WTC11 (cell line): ENCODE results near the gene RUNX2. TPM values are rescaled to one million over a fixed set of nuclear protein-coding genes. Genes with fewer than 3 reads are reported as not detected.

Experiments
- ATAC-seq: fragments of 200-7000 bp; cut with Tn5 transposase; 2 replicates; pipeline ENCODE4 v1.10.0; 2021; ENCODE audit warnings: mild to moderate bottlenecking, moderate library complexity
- CTCF ChIA-PET: fragments of 300-600 bp; sonication (Branson Sonifier 250); formaldehyde crosslinking; loops from one replicate; lab custom pipeline; 2021; ENCODE audit warnings: antibody characterized with exemption; lab: Charles Lee
- POLR2A ChIA-PET: fragments of 350-600 bp; sonication (Branson Sonifier 250); formaldehyde crosslinking; loops from one replicate; lab custom pipeline; 2021; ENCODE audit warnings: antibody characterized with exemption; lab: Charles Lee
- DNase-seq: peaks from one replicate; pipeline ENCODE4 v3.0.0; 2021; ENCODE audit warnings: low spot score
- H3K27ac Mint-ChIP-seq: 2 replicates; pipeline ENCODE4 v1.8.0; 2021; ENCODE audit warnings: mixed read lengths
- H3K27me3 Mint-ChIP-seq: 2 replicates; pipeline ENCODE4 v1.8.0; 2021; ENCODE audit warnings: low read depth, mild to moderate bottlenecking, moderate library complexity, mixed read lengths
- H3K36me3 Mint-ChIP-seq: 2 replicates; pipeline ENCODE4 v1.8.0; 2021; ENCODE audit warnings: mixed read lengths
- H3K4me1 Mint-ChIP-seq: 2 replicates; pipeline ENCODE4 v1.8.0; 2022; ENCODE audit warnings: mixed read lengths
- H3K4me3 Mint-ChIP-seq: 2 replicates; pipeline ENCODE4 v1.8.0; 2021; ENCODE audit warnings: mild to moderate bottlenecking, moderate library complexity, mixed read lengths
- H3K9me3 Mint-ChIP-seq: 2 replicates; pipeline ENCODE4 v1.8.0; 2021; ENCODE audit warnings: mixed read lengths
- ELF4 ChIP-seq: sonication (generic); formaldehyde crosslinking; IDR thresholded peaks from 2 replicates; pipeline ENCODE4 v1.8.1; 2022; ENCODE audit warnings: low read depth, mild to moderate bottlenecking, moderate library complexity, missing genetic modification reagents
- ESRRA ChIP-seq: sonication (generic); formaldehyde crosslinking; IDR thresholded peaks from 2 replicates; pipeline ENCODE4 v1.8.1; 2022; ENCODE audit warnings: mild to moderate bottlenecking, missing genetic modification reagents, borderline replicate concordance
- ETV6 ChIP-seq: sonication (generic); formaldehyde crosslinking; IDR thresholded peaks from 2 replicates; pipeline ENCODE4 v1.8.1; 2022; ENCODE audit warnings: mild to moderate bottlenecking, missing genetic modification reagents
- FOXP1 ChIP-seq: sonication (generic); formaldehyde crosslinking; IDR thresholded peaks from 2 replicates; pipeline ENCODE4 v1.8.0; 2022; ENCODE audit warnings: missing genetic modification reagents, mild to moderate bottlenecking, moderate library complexity, borderline replicate concordance
- GTF2I ChIP-seq: fragments of 250-450 bp; sonication (Bioruptor Pico); conservative IDR thresholded peaks from 2 replicates; pipeline ENCODE4 v1.4.0; 2021; ENCODE audit warnings: mild to moderate bottlenecking
- NFYB ChIP-seq: sonication (generic); formaldehyde crosslinking; conservative IDR thresholded peaks from 2 replicates; pipeline ENCODE4 v1.8.0; 2022; ENCODE audit warnings: low read depth, missing genetic modification reagents
- NR2C2 ChIP-seq: sonication (generic); formaldehyde crosslinking; IDR thresholded peaks from 2 replicates; pipeline ENCODE4 v1.8.0; 2022; ENCODE audit warnings: mild to moderate bottlenecking, missing genetic modification reagents
- TEAD1 ChIP-seq: sonication (generic); formaldehyde crosslinking; IDR thresholded peaks from 2 replicates; pipeline ENCODE4 v1.8.0; 2022; ENCODE audit warnings: mild to moderate bottlenecking, missing genetic modification reagents
- TEAD4 ChIP-seq: sonication (generic); formaldehyde crosslinking; IDR thresholded peaks from 2 replicates; pipeline ENCODE4 v1.8.0; 2022; ENCODE audit warnings: mild to moderate bottlenecking, missing genetic modification reagents
- ZNF138 ChIP-seq: sonication (generic); formaldehyde crosslinking; conservative IDR thresholded peaks from 2 replicates; pipeline ENCODE4 v1.8.1; 2022; ENCODE audit warnings: mild to moderate bottlenecking, moderate library complexity, missing genetic modification reagents
- ZNF317 ChIP-seq: sonication (generic); formaldehyde crosslinking; IDR thresholded peaks from 2 replicates; pipeline ENCODE4 v1.8.1; 2023; ENCODE audit warnings: low read depth, mild to moderate bottlenecking, moderate library complexity, missing genetic modification reagents, borderline replicate concordance
- total RNA-seq: library from RNA; stranded (reverse); gene quantifications from 3 replicates; pipeline ENCODE4 v1.2.3, GENCODE V29; 2021
- TF ChIP-seq, protein P1 (sequence below): fragments of 250-450 bp; sonication (Bioruptor Pico); IDR thresholded peaks from 2 replicates; pipeline ENCODE4 v2.1.2; 2022; ENCODE audit warnings: mild to moderate bottlenecking, moderate library complexity
- TF ChIP-seq, protein P2 (sequence below): sonication (generic); formaldehyde crosslinking; IDR thresholded peaks from 2 replicates; pipeline ENCODE4 v1.8.1; 2022; ENCODE audit warnings: low read depth, missing genetic modification reagents, borderline replicate concordance
- TF ChIP-seq, protein P3 (sequence below): fragments of 250-450 bp; sonication (Bioruptor Pico); IDR thresholded peaks from 2 replicates; pipeline ENCODE4 v1.8.0; 2021; ENCODE audit warnings: mild to moderate bottlenecking
- TF ChIP-seq, protein P4 (sequence below): fragments of 250-450 bp; sonication (Bioruptor Pico); IDR thresholded peaks from 2 replicates; pipeline ENCODE4 v1.9.0; 2021; ENCODE audit warnings: mild to moderate bottlenecking
- TF ChIP-seq, protein P5 (sequence below): sonication (generic); formaldehyde crosslinking; IDR thresholded peaks from 2 replicates; pipeline ENCODE4 v1.8.0; 2023; ENCODE audit warnings: missing genetic modification reagents

RUNX2 gene
- total RNA-seq, 1 experiment from 2014 or later, result 0.28 TPM

DNA sequence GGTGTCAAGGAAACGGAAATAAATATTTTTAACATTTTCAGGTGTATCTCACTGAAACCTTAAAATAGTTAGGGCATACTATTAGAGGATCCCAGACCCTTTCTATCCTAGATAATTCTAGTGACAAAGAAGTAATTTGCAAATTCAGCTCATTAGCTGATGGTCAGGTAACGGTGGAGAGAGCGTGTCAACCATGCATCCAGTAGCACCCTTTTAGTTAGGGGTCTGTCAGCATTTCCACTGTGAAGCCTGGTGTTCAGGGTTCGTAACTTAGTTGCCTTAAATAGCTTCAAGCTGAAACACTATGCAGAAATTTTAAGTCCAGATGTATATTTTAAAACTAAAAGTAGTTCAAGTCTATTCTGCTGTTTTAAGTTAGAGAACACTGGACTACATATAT lies 98.1 kb downstream of the RUNX2 start (continued):
- TF ChIP-seq, protein P1, sequence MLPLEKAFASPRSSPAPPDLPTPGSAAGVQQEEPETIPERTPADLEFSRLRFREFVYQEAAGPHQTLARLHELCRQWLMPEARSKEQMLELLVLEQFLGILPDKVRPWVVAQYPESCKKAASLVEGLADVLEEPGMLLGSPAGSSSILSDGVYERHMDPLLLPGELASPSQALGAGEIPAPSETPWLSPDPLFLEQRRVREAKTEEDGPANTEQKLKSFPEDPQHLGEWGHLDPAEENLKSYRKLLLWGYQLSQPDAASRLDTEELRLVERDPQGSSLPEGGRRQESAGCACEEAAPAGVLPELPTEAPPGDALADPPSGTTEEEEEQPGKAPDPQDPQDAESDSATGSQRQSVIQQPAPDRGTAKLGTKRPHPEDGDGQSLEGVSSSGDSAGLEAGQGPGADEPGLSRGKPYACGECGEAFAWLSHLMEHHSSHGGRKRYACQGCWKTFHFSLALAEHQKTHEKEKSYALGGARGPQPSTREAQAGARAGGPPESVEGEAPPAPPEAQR, result no peak
- TF ChIP-seq ZNF138 (CRISPR knock-in tag) (no peak), TEAD1 (CRISPR knock-in tag) (no peak)
- TF ChIP-seq, protein P2, sequence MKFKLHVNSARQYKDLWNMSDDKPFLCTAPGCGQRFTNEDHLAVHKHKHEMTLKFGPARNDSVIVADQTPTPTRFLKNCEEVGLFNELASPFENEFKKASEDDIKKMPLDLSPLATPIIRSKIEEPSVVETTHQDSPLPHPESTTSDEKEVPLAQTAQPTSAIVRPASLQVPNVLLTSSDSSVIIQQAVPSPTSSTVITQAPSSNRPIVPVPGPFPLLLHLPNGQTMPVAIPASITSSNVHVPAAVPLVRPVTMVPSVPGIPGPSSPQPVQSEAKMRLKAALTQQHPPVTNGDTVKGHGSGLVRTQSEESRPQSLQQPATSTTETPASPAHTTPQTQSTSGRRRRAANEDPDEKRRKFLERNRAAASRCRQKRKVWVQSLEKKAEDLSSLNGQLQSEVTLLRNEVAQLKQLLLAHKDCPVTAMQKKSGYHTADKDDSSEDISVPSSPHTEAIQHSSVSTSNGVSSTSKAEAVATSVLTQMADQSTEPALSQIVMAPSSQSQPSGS (CRISPR knock-in tag), result no peak

DNA sequence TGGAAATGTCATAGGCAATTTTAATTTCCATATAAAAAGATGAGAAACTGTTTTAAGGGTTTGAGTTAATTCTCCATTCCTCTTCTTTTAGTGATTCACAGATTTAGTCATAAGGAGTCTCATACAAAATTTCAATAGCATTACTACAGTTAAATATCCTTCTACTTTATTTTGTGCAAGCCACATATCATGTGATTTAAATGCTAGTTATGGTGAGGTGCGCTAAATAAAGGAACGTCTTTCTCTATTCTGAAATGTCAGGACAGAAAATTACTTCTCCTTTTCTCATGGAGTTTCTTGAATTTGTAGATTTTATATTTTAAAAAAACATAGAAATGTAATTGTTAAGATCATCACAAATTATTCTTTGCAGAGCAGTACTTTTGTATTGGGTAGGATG lies 99.6 kb downstream of the RUNX2 start:
- peaks cover 42% of the 10 kb centered on the region for H3K27me3 Mint-ChIP-seq
- no peak overlapping the region for H3K4me3 Mint-ChIP-seq
- POLR2A ChIA-PET, result no interaction called here
- no peaks in the 10 kb centered on the region for H3K9me3 Mint-ChIP-seq
- peaks cover 7% of the 10 kb centered on the region for H3K4me1 Mint-ChIP-seq
- DNase-seq, result no peak
- no peaks in the 10 kb centered on the region for H3K36me3 Mint-ChIP-seq
- H3K27ac Mint-ChIP-seq, result no peak overlapping the region
- TF ChIP-seq, protein P2 (CRISPR knock-in tag), result no peak
- TF ChIP-seq FOXP1 (CRISPR knock-in tag), result no peak
- TF ChIP-seq TEAD4 (CRISPR knock-in tag), result no peak
- TF ChIP-seq, all 79 proteins: peak for 0
- CTCF ChIA-PET, result no interaction called here
- no peak for ATAC-seq

DNA sequence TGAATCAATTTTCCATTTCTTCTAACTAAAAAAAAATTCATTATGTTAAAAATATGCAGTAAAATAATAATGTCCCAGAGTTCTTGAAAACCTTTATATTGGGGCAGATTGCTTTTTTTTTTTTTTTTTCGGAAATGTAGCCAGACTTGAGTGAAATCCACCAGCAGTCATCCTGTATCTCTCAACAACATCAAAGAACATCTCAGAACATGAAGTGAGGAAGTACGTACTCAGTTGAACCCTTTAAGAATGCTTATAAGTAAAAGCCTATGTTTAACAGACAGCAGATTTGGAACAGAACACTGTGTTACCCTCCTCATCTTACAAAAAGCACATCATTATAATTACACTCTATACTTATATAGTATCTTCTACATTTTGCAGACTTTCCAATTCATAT lies 100.6 kb downstream of the RUNX2 start:
- H3K27ac Mint-ChIP-seq, result no peak overlapping the region
- DNase-seq (no peak), ATAC-seq (no peak)
- H3K27me3 Mint-ChIP-seq, result peaks cover 32% of the 10 kb centered on the region
- TF ChIP-seq ELF4 (CRISPR knock-in tag), result no peak
- H3K36me3 Mint-ChIP-seq, result no peaks in the 10 kb centered on the region
- peaks cover 7% of the 10 kb centered on the region for H3K4me1 Mint-ChIP-seq
- no peaks in the 10 kb centered on the region for H3K9me3 Mint-ChIP-seq
- H3K4me3 Mint-ChIP-seq, result no peak overlapping the region
- ChIA-PET POLR2A (interaction anchor here (0.6 kb wide), 2 partner anchors 509 to 612 kb away, joined by 3 read pairs; no protein-coding TSS in a partner anchor), CTCF (interaction anchor here (0.6 to 0.7 kb wide), 2 partner anchors 13 to 27 kb away, joined by 3 read pairs; no protein-coding TSS in a partner anchor)

DNA sequence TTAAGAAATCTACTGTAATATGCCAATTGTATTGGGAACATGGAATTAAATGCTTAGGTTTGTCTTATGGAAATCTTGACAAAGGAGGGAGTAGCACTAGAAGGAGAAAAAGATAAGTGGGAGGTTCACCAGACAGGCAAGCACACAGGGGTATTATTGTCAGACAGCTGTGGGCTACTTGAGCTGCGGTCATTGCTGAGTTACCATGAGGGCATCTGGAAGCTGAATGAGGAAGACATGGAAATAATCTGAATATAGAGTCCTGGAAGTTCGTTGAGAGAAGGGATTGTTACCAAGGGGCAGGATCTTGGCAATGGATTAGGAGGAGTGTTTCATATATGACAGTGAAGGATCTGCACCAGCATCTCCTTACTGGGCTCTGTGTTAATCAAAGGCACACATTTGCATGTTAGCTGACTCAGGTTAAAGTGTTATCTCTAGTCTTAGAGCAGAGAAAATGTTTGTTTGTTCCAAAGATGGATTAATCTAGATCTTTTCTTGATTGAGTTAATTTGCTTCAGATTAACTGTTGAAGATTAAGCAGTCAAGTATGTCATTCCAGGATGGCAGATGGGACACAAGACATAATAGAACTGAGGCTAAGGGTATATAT lies 102.6 kb downstream of the RUNX2 start:
- no peaks in the 10 kb centered on the region for H3K36me3 Mint-ChIP-seq

DNA sequence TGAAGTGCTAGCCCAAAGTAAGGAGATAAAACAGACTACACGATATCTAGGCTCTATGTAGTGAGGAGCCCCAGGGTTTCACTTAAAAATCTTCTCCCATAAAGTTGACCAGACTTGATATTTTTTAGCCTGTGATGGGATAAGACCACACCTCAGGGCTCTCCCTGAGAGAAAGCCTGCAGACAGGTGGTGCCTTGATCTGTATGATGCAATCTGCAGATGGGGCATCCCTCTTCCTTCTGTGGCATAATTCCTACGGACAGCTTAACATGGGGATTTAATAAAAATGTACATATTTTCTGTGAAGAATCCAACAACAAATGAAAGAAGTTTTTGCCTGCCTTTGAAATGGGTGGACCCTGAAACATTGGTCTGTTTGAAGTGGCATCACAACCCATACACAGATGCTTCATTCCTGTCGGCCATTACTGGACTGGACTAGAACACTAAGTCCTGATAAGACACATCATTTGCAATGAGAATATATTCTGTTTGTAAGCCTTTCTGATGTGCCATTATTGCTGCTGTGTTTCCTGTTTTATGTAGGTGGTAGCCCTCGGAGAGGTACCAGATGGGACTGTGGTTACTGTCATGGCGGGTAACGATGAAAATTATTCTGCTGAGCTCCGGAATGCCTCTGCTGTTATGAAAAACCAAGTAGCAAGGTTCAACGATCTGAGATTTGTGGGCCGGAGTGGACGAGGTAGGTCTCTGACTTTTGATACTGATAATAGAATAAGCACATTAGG lies 103.4 kb downstream of the RUNX2 start:
- ATAC-seq (no peak), DNase-seq (no peak)
- Mint-ChIP-seq H3K27ac (no peak overlapping the region), H3K4me3 (no peak overlapping the region), H3K36me3 (no peaks in the 10 kb centered on the region), H3K4me1 (peaks cover 3% of the 10 kb centered on the region; the same call in 1 of the 2 replicates), H3K9me3 (no peaks in the 10 kb centered on the region), H3K27me3 (peaks cover 4% of the 10 kb centered on the region)
- ChIA-PET POLR2A (no interaction called here), CTCF (no interaction called here)
- TF ChIP-seq, protein P3, sequence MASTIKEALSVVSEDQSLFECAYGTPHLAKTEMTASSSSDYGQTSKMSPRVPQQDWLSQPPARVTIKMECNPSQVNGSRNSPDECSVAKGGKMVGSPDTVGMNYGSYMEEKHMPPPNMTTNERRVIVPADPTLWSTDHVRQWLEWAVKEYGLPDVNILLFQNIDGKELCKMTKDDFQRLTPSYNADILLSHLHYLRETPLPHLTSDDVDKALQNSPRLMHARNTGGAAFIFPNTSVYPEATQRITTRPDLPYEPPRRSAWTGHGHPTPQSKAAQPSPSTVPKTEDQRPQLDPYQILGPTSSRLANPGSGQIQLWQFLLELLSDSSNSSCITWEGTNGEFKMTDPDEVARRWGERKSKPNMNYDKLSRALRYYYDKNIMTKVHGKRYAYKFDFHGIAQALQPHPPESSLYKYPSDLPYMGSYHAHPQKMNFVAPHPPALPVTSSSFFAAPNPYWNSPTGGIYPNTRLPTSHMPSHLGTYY (CRISPR knock-in tag), result no peak
- TF ChIP-seq ZNF317 (CRISPR knock-in tag) (no peak), GTF2I (CRISPR knock-in tag) (no peak), ETV6 (CRISPR knock-in tag) (no peak), NFYB (CRISPR knock-in tag) (no peak), ESRRA (CRISPR knock-in tag) (no peak)
- TF ChIP-seq, protein P4, sequence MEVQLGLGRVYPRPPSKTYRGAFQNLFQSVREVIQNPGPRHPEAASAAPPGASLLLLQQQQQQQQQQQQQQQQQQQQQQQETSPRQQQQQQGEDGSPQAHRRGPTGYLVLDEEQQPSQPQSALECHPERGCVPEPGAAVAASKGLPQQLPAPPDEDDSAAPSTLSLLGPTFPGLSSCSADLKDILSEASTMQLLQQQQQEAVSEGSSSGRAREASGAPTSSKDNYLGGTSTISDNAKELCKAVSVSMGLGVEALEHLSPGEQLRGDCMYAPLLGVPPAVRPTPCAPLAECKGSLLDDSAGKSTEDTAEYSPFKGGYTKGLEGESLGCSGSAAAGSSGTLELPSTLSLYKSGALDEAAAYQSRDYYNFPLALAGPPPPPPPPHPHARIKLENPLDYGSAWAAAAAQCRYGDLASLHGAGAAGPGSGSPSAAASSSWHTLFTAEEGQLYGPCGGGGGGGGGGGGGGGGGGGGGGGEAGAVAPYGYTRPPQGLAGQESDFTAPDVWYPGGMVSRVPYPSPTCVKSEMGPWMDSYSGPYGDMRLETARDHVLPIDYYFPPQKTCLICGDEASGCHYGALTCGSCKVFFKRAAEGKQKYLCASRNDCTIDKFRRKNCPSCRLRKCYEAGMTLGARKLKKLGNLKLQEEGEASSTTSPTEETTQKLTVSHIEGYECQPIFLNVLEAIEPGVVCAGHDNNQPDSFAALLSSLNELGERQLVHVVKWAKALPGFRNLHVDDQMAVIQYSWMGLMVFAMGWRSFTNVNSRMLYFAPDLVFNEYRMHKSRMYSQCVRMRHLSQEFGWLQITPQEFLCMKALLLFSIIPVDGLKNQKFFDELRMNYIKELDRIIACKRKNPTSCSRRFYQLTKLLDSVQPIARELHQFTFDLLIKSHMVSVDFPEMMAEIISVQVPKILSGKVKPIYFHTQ (CRISPR knock-in tag), result no peak

More for the DNA sequence above, 102.6 kb downstream of the RUNX2 start:
- CTCF ChIA-PET, result no interaction called here
- POLR2A ChIA-PET, result no interaction called here
- no peak for DNase-seq
- Mint-ChIP-seq H3K27ac (no peak overlapping the region), H3K4me3 (no peak overlapping the region), H3K27me3 (peaks cover 12% of the 10 kb centered on the region), H3K9me3 (no peaks in the 10 kb centered on the region), H3K4me1 (no peaks in the 10 kb centered on the region)
- no peak for TF ChIP-seq NR2C2
- TF ChIP-seq, protein P5, sequence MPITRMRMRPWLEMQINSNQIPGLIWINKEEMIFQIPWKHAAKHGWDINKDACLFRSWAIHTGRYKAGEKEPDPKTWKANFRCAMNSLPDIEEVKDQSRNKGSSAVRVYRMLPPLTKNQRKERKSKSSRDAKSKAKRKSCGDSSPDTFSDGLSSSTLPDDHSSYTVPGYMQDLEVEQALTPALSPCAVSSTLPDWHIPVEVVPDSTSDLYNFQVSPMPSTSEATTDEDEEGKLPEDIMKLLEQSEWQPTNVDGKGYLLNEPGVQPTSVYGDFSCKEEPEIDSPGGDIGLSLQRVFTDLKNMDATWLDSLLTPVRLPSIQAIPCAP (CRISPR knock-in tag), result no peak
- no peak for ATAC-seq
